Activated naive CD4-positive, alpha-beta T cell treated with anti-CD3 and anti-CD28 coated beads, Interleukin-2, amount 10 ng/mL, durations not matched to agents 7 days and 5 days (primary cell): ENCODE data around the gene PLSCR1.
"Not testable (repeated sequence)": the region's sequence is repeated elsewhere in the genome, so short reads cannot be mapped to it uniquely, and the experiment has no call there.

Experiments used
- CTCF ChIA-PET: fragments of 350-600 bp; sonication (Branson Sonifier 250); formaldehyde crosslinking; loops from one replicate; lab custom pipeline; 2021; ENCODE audit warnings: antibody characterized with exemption; lab: Charles Lee
- DNase-seq: peaks from one replicate; pipeline ENCODE4 v3.0.0-alpha.2; 2020
- H3K27ac Mint-ChIP-seq: one replicate; pipeline ENCODE4 v1.8.0; 2021; ENCODE audit warnings: mild to moderate bottlenecking, moderate library complexity, mixed read lengths
- H3K27me3 Mint-ChIP-seq: one replicate; pipeline ENCODE4 v1.8.0; 2021; ENCODE audit warnings: mild to moderate bottlenecking, mixed read lengths
- H3K36me3 Mint-ChIP-seq: one replicate; pipeline ENCODE4 v1.8.0; 2021; ENCODE audit warnings: mixed read lengths
- H3K4me1 Mint-ChIP-seq: one replicate; pipeline ENCODE4 v1.8.0; 2021; ENCODE audit warnings: mixed read lengths
- H3K4me3 Mint-ChIP-seq: one replicate; pipeline ENCODE4 v1.8.0; 2021; ENCODE audit warnings: mild to moderate bottlenecking, moderate library complexity, mixed read lengths
- H3K9me3 Mint-ChIP-seq: one replicate; pipeline ENCODE4 v1.8.0; 2021; ENCODE audit warnings: mixed read lengths

Gene PLSCR1

DNA sequence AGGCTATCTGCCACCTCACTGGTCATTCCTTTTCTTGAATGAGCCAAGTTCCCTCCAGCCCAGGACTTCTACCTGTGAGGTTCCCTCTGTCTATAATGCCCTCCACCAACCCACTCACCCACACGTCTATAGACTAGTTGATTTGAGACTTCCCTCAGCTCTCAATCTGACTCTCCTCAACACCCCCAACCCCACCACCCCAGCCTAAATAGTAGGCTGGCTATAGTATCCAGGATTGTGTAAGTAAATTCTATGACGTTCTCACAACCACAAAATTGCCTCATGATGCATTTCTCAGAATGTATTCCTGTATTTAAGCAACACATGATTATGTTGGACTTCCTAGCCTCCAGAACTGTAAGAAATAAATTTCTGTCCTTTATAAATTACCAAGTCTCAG is 2.2 kb downstream of the PLSCR1 start:
- H3K27me3 Mint-ChIP-seq, result no peaks in the 10 kb centered on the region
- H3K4me1 Mint-ChIP-seq, result peaks cover 72% of the 10 kb centered on the region
- peaks cover 41% of the 10 kb centered on the region for H3K36me3 Mint-ChIP-seq
- DNase-seq, result no peak
- peak overlapping the region; percentile 39 for H3K27ac Mint-ChIP-seq
- CTCF ChIA-PET, result no interaction called here
- H3K9me3 Mint-ChIP-seq, result no peaks in the 10 kb centered on the region
- H3K4me3 Mint-ChIP-seq, result peak overlapping the region; percentile 81

DNA sequence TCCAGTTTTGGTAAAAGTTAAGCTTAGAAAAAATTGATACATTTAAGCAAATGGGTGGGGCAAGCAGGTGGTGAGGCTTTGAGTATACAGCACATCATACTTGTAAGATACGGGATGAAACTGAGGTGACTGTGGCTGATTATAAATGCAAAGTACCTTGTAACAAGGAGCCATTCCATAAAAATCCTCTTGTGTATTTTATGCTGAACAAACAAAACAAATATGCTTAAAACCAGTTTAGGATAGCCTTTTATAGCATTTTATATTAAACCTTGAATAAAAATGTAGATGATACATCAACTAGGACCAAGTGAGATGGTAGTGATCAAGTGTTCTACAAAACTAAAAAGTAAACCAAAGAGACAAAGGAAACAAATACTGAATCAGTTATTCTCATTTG is 3.4 kb downstream of the PLSCR1 start:
- no peak for DNase-seq
- peak overlapping the region; percentile 81 for H3K4me3 Mint-ChIP-seq
- peaks cover 70% of the 10 kb centered on the region for H3K4me1 Mint-ChIP-seq
- H3K9me3 Mint-ChIP-seq, result no peaks in the 10 kb centered on the region
- CTCF ChIA-PET, result interaction anchor here (0.9 kb wide), 1 partner anchor 32 kb away, joined by 3 read pairs; no protein-coding TSS in a partner anchor
- no peaks in the 10 kb centered on the region for H3K27me3 Mint-ChIP-seq
- peaks cover 44% of the 10 kb centered on the region for H3K36me3 Mint-ChIP-seq
- peak overlapping the region; percentile 6 for H3K27ac Mint-ChIP-seq

DNA sequence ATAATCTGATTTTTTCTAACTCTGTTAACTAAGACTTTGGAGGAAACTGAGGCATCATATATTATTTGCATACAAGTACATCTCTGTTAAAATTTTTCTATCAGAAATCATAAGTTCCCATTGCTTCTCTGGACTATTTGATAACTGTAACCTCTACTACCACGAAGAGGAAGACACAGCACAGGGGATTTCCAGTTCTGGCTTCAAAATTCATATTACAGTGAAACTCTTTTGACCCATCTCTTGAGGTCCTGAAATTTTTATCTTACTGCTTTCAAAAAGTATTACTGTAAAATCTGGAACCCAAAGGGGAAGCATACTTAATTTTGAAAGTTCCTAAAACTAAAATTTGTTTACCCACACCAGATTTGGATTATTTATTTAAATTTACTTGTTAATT is 4.2 kb downstream of the PLSCR1 start:
- Mint-ChIP-seq H3K4me3 (peak overlapping the region; percentile 81), H3K36me3 (peaks cover 44% of the 10 kb centered on the region), H3K9me3 (no peaks in the 10 kb centered on the region), H3K27ac (no peak overlapping the region), H3K4me1 (peaks cover 64% of the 10 kb centered on the region), H3K27me3 (no peaks in the 10 kb centered on the region)
- CTCF ChIA-PET, result interaction anchor here (0.9 kb wide), 2 partner anchors 33 to 35 kb away, joined by 3 read pairs; no protein-coding TSS in a partner anchor
- DNase-seq, result no peak

DNA sequence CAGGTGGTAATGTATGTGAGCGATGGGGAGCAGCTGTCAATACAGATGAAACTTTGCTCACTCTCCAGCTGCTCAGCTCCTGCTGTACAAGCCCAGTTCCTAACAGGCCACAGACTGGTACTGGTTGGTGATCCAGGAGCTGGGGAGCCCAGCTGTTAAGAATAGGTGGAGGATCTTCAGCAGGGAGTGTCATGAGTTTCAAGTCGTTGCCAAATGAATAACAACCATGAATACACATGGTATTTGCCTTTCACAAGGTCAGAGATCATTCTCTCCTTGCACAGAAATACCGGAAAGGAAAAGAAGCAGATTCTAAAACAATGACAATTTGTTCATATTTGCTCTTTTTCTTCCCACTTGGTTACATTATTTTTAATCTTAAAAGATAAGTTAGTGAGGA is 5.1 kb downstream of the PLSCR1 start:
- CTCF ChIA-PET, result no interaction called here
- no peak overlapping the region for H3K27ac Mint-ChIP-seq
- peaks cover 64% of the 10 kb centered on the region for H3K4me1 Mint-ChIP-seq
- H3K9me3 Mint-ChIP-seq, result no peaks in the 10 kb centered on the region
- H3K27me3 Mint-ChIP-seq, result no peaks in the 10 kb centered on the region
- no peak for DNase-seq
- no peak overlapping the region for H3K4me3 Mint-ChIP-seq
- H3K36me3 Mint-ChIP-seq, result peaks cover 49% of the 10 kb centered on the region

DNA sequence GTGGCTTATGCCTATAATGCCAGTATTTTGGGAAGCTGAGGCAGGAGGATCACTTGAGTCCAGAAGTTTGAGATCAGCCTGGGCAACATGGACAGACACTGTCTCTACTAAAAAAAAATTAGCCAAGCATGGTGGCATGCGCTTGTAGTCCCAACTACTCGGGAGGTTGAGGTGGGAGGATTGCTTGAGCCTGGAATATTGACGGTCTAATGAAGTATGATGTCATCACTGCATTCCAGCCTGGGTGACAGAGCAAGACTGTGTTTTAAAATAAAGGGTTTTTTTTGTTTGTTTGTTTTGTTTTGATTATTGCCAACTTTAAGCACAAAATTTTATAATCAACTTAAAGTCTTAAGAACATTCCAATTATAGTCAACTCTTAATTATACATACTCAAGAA is 6.8 kb downstream of the PLSCR1 start:
- Mint-ChIP-seq H3K4me3 (no peak overlapping the region), H3K36me3 (peaks cover 48% of the 10 kb centered on the region), H3K4me1 (peaks cover 61% of the 10 kb centered on the region), H3K27me3 (no peaks in the 10 kb centered on the region), H3K9me3 (no peaks in the 10 kb centered on the region), H3K27ac (no peak overlapping the region)
- CTCF ChIA-PET, result no interaction called here
- no peak for DNase-seq

DNA sequence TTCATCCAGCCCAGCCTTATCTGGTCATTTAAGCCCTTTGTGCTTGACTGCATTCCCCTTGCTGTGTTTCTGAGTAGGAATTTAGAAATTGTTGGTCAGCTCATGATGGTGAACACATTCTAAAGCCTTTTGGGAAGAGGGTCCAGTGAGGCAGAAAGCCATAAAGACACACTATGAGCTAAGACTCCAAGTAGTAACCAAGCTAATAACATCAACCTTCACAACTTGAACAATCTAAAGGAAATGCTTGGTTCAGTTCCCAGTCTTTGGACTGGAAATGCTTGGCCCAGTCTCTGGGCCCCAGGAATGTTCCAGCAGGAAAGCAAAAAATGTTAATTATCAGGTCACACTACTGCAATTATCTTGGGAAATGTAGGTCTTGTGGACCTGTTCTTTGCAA is 7.7 kb downstream of the PLSCR1 start:
- H3K9me3 Mint-ChIP-seq, result no peaks in the 10 kb centered on the region
- no peak overlapping the region for H3K4me3 Mint-ChIP-seq
- CTCF ChIA-PET, result no interaction called here
- peaks cover 46% of the 10 kb centered on the region for H3K36me3 Mint-ChIP-seq
- DNase-seq, result no peak
- no peak overlapping the region for H3K27ac Mint-ChIP-seq
- no peaks in the 10 kb centered on the region for H3K27me3 Mint-ChIP-seq
- peaks cover 53% of the 10 kb centered on the region for H3K4me1 Mint-ChIP-seq

DNA sequence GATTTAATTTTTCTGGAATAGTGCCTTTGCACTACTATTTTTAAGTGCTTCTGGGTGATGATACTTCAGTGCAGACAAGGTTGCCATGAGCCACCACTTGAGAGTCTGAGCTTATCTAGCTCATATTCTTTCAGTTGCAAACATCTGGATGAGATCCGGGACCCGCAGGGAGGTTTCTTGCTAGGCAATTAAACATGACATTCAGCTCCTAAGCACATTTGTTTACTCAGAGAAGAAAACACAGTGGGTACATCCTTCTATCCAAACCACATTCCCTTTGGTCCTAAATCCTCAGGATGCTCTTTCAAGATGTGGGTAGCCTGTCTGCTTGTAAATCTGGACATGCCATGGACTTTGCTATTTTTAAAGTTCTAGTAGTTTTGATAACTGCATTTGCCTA is 12.0 kb downstream of the PLSCR1 start:
- no peak overlapping the region for H3K27ac Mint-ChIP-seq
- no peaks in the 10 kb centered on the region for H3K9me3 Mint-ChIP-seq
- H3K36me3 Mint-ChIP-seq, result peaks cover 45% of the 10 kb centered on the region
- no peak overlapping the region for H3K4me3 Mint-ChIP-seq
- peaks cover 25% of the 10 kb centered on the region for H3K4me1 Mint-ChIP-seq
- no peaks in the 10 kb centered on the region for H3K27me3 Mint-ChIP-seq
- CTCF ChIA-PET, result no interaction called here
- DNase-seq, result no peak

DNA sequence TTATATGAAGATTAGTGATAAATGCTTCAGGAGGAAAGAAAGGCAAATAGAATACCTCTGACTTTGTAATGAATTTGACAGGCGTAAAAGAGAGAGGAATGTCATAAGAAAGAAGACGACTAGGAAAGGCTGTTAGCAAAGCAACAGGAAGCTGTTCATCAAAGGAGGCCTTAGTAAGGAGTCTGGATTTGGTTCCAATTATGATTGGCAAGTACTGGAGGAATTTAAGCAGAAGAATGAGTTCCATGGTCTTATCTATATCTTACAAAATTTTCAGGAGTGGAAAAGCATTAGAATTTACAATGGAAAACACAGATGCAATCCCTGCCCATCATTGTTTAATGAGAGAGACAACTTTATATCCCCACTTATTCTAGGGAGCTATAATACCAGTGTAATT is 13.8 kb downstream of the PLSCR1 start:
- CTCF ChIA-PET, result interaction anchor here (0.7 kb wide), 1 partner anchor 12 kb away, joined by 3 read pairs; no protein-coding TSS in a partner anchor
- Mint-ChIP-seq H3K27ac (no peak overlapping the region), H3K4me3 (no peak overlapping the region), H3K27me3 (no peaks in the 10 kb centered on the region), H3K36me3 (peaks cover 43% of the 10 kb centered on the region), H3K9me3 (no peaks in the 10 kb centered on the region), H3K4me1 (peaks cover 13% of the 10 kb centered on the region)
- no peak for DNase-seq

DNA sequence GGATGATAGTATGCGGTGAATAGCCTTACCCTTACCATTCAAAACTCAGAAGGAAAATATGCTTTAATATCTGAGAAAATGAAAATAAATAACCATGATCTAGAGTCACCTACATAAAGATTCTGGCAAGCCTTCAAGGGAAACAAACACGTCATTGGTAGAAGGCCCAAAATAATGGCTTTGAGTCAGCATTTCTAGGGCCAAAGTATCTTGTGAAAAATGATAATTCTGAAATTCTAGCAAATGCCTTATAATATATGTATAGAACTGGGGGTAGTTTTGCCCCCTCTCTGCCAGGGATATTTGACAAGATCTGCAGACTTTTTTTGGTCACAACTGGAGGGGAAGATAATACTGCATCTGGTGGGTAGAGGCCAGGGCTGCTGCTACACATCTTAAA is 15.4 kb downstream of the PLSCR1 start:
- DNase-seq, result no peak
- Mint-ChIP-seq H3K4me1 (peaks cover 5% of the 10 kb centered on the region), H3K36me3 (peaks cover 39% of the 10 kb centered on the region), H3K27ac (no peak overlapping the region), H3K4me3 (no peak overlapping the region), H3K27me3 (no peaks in the 10 kb centered on the region), H3K9me3 (no peaks in the 10 kb centered on the region)
- CTCF ChIA-PET, result interaction anchor here (0.6 kb wide), 1 partner anchor 24 kb away, joined by 5 read pairs; no protein-coding TSS in a partner anchor

DNA sequence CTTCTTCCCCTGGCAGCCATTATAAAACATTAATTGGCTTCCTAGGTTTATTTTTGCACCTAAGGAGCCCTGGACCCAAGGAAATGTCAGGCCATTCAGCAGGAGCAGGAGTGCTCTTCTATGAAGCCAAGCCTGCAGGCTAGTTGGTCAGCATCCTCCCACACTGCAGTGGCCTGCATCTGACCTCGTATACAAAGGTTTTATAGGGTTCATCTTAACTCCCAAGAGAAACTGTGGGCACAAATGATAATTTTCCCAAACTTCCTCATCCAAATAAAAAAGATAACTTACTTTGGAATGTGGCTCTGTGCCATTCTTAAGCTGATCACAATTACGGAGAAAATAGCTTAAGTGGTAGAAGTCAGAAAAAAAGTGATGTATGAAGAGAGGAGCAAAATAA is 19.4 kb downstream of the PLSCR1 start:
- Mint-ChIP-seq H3K27ac (no peak overlapping the region), H3K9me3 (no peaks in the 10 kb centered on the region), H3K36me3 (peaks cover 43% of the 10 kb centered on the region), H3K4me1 (no peaks in the 10 kb centered on the region), H3K27me3 (no peaks in the 10 kb centered on the region), H3K4me3 (no peak overlapping the region)
- no peak for DNase-seq
- CTCF ChIA-PET, result interaction anchor here (1.4 kb wide), 1 partner anchor 9 kb away, joined by 3 read pairs; no protein-coding TSS in a partner anchor

DNA sequence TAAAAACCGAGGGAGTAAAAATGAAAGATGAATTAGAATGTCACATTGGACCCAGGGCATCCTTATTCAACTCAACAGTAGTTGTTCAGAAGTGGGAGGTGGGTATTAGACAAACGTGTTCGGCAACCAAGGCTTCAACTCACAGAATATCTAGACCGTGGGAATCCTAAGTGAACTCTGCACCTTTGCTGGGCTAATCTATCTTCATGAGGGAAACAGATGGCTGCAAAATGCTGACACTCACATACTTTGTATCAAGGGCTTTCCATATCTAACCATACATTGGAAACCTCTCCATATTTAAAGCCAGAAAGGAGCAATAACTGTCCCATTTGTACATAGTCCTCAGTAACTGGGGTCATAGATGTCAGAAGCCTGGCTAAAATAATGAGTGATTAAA is 20.9 kb downstream of the PLSCR1 start:
- no peak overlapping the region for H3K27ac Mint-ChIP-seq
- no peaks in the 10 kb centered on the region for H3K27me3 Mint-ChIP-seq
- no peaks in the 10 kb centered on the region for H3K4me1 Mint-ChIP-seq
- H3K9me3 Mint-ChIP-seq, result no peaks in the 10 kb centered on the region
- DNase-seq, result no peak
- H3K4me3 Mint-ChIP-seq, result no peak overlapping the region
- CTCF ChIA-PET, result no interaction called here
- peaks cover 45% of the 10 kb centered on the region for H3K36me3 Mint-ChIP-seq

DNA sequence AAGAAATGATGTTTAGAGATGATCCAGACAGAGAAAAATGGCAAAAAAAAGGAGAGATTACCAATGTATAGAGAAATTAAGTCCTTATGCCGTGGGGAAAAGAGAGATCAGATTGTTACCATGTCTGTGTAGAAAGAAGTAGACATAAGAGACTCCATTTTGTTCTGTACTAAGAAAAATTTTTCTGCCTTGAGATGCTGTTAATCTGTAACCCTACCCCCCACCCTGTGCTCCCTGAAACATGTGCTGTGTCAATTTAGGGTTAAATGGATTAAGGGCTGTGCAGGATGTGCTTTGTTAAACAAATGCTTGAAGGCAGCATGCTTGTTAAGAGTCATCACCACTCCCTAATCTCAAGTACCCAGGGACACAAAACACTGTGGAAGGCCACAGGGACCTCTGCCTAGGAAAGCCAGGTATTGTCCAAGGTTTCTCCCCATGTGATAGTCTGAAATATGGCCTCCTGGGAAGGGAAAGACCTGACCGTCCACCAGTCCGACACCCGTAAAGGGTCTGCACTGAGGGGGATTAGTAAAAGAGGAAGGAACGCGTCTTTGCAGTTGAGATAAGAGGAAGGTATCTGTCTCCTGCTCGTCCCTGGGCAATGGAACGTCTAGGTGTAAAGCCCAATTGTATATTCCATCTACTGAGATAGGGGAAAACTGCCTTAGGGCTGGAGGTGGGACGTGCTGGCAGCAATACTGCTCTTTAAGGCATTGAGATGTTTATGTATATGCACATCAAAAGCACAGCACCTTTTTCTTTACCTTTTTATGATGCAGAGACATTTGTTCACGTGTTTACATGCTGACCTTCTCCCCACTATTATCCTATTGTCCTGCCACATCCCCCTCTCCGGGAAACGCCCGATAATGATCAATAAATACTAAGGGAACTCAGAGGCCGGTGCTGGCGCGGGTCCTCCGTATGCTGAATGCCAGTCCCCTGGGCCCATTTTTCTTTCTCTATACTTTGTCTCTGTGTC is 21.9 kb downstream of the PLSCR1 start:
- H3K4me3 Mint-ChIP-seq, CTCF ChIA-PET, H3K27me3 Mint-ChIP-seq, DNase-seq, H3K27ac Mint-ChIP-seq, H3K9me3 Mint-ChIP-seq, H3K4me1 Mint-ChIP-seq: not testable (repeated sequence)
- peaks cover 46% of the 10 kb centered on the region for H3K36me3 Mint-ChIP-seq

DNA sequence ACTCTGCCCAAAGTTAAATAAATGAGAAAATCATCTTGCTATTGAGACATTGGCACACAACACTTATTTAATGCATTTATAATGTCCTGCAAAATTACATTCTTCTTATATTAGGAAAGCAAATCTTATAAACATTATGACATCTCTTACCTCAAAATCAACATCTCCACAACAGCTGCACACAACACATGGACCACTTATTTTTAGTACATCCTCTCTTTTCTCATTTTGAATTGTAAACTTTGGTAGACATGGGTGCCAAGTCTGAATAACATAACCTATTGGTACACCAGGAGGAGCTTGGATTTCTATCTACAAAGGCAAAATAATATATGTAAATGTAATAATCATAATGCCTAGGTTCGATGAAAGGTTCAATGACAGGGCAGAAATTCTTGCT is 23.0 kb downstream of the PLSCR1 start:
- H3K27me3 Mint-ChIP-seq, result no peaks in the 10 kb centered on the region
- no peaks in the 10 kb centered on the region for H3K9me3 Mint-ChIP-seq
- CTCF ChIA-PET, result no interaction called here
- no peak for DNase-seq
- no peaks in the 10 kb centered on the region for H3K4me1 Mint-ChIP-seq
- no peak overlapping the region for H3K27ac Mint-ChIP-seq
- no peak overlapping the region for H3K4me3 Mint-ChIP-seq
- peaks cover 50% of the 10 kb centered on the region for H3K36me3 Mint-ChIP-seq

DNA sequence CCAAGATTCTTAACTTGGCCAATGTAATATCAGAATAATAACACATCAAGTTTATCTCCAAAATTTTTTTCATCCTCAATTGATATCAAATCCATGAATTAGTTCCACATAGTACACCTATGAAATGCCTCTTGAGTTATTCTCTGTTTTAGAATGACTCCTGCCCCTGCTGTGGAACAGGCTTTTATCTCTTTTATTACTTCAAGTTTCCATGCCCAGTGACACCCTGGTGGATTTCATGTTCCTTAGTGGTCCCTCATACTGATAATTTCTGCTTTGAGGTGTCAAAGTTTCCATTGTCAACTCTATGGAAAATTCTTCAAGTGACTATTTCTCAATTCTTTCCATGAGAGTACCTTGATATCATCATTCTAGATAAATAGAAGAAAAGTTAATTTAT is 24.6 kb downstream of the PLSCR1 start:
- H3K27me3 Mint-ChIP-seq, result no peaks in the 10 kb centered on the region
- CTCF ChIA-PET, result no interaction called here
- no peak for DNase-seq
- peaks cover 51% of the 10 kb centered on the region for H3K36me3 Mint-ChIP-seq
- no peaks in the 10 kb centered on the region for H3K4me1 Mint-ChIP-seq
- H3K27ac Mint-ChIP-seq, result no peak overlapping the region
- H3K4me3 Mint-ChIP-seq, result no peak overlapping the region
- H3K9me3 Mint-ChIP-seq, result no peaks in the 10 kb centered on the region
